Activated CD8-positive, alpha-beta T cell treated with anti-CD3 and anti-CD28 coated beads for 36 hours (primary cell): ENCODE results near the gene ITPKA. TPM values are rescaled to one million over a fixed set of nuclear protein-coding genes. Genes with fewer than 3 reads are reported as not detected.

Experiments
- ATAC-seq: fragments of 200-7000 bp; cut with Tn5 transposase; one replicate; pipeline ENCODE4 v1.10.0; 2021; ENCODE audit warnings: mild to moderate bottlenecking, moderate library complexity
- CTCF ChIA-PET: fragments of 350-600 bp; sonication (Branson Sonifier 250); formaldehyde crosslinking; loops from one replicate; lab custom pipeline; 2021; ENCODE audit warnings: antibody characterized with exemption; lab: Charles Lee
- POLR2A ChIA-PET: fragments of 350-600 bp; sonication (Branson Sonifier 250); formaldehyde crosslinking; loops from one replicate; lab custom pipeline; 2021; ENCODE audit warnings: antibody characterized with exemption; lab: Charles Lee
- DNase-seq: peaks from one replicate; pipeline ENCODE4 v3.0.0-alpha.2; 2020
- H3K27ac Mint-ChIP-seq: one replicate; pipeline ENCODE4 v1.8.0; 2021; ENCODE audit warnings: mild to moderate bottlenecking, mixed read lengths
- H3K27me3 Mint-ChIP-seq: one replicate; pipeline ENCODE4 v1.8.0; 2021; ENCODE audit warnings: mixed read lengths
- H3K36me3 Mint-ChIP-seq: one replicate; pipeline ENCODE4 v1.8.0; 2021; ENCODE audit warnings: low read depth, mixed read lengths
- H3K4me1 Mint-ChIP-seq: one replicate; pipeline ENCODE4 v1.8.0; 2021; ENCODE audit warnings: low read depth, mixed read lengths
- H3K4me3 Mint-ChIP-seq: one replicate; pipeline ENCODE4 v1.8.0; 2021; ENCODE audit warnings: mild to moderate bottlenecking, moderate library complexity, mixed read lengths
- H3K9me3 Mint-ChIP-seq: one replicate; pipeline ENCODE4 v1.8.0; 2021; ENCODE audit warnings: mixed read lengths
- CTCF ChIP-seq: fragments of 200-600 bp; IDR thresholded peaks from one replicate; pipeline ENCODE4 v1.8.0; 2022; ENCODE audit warnings: antibody characterized with exemption, mild to moderate bottlenecking
- intact Hi-C: fragments of 100-400 bp; cut with micrococcal nuclease; formaldehyde crosslinking; loops from one replicate; pipeline ENCODE4 v1.10.0; 2022
- total RNA-seq, 2 experiments: library from RNA; stranded (reverse); gene quantifications; one replicate each; pipeline ENCODE4 v1.2.3, GENCODE V29; 2021

ITPKA gene
- total RNA-seq, 2 experiments from 2014 or later, result 4.7 to 6.1 TPM

- DNase-seq, result no peak
- Mint-ChIP-seq H3K27ac (no peak overlapping the region), H3K36me3 (no peaks in the 10 kb centered on the region), H3K9me3 (no peaks in the 10 kb centered on the region), H3K27me3 (peaks cover 71% of the 10 kb centered on the region), H3K4me1 (peaks cover 20% of the 10 kb centered on the region), H3K4me3 (no peak overlapping the region)
- intact Hi-C loops, result no loop called here
- CTCF ChIA-PET, result interaction anchor here (4.7 kb wide), 1 partner anchor 33 kb away, joined by 20 read pairs; no protein-coding TSS in a partner anchor
- TF ChIP-seq CTCF, result no peak
- POLR2A ChIA-PET, result interaction anchor here (1.5 kb wide), 1 partner anchor 20 kb away, joined by 3 read pairs; no protein-coding TSS in a partner anchor
- no peak for ATAC-seq
Measured at GRCh38 chr15:41498657-41499056, 5.0 kb downstream of the ITPKA start.

- ATAC-seq, result no peak
- ChIA-PET POLR2A (interaction anchor here (0.6 to 1.5 kb wide), 2 partner anchors 20 to 78 kb away, joined by 3 read pairs; no protein-coding TSS in a partner anchor), CTCF (interaction anchor here (4.7 kb wide), 1 partner anchor 33 kb away, joined by 20 read pairs; no protein-coding TSS in a partner anchor)
- peaks cover 20% of the 10 kb centered on the region for H3K4me1 Mint-ChIP-seq
- H3K27me3 Mint-ChIP-seq, result peaks cover 70% of the 10 kb centered on the region
- DNase-seq, result no peak
- no peaks in the 10 kb centered on the region for H3K36me3 Mint-ChIP-seq
- no peak overlapping the region for H3K27ac Mint-ChIP-seq
- intact Hi-C loops, result no loop called here
- H3K9me3 Mint-ChIP-seq, result no peaks in the 10 kb centered on the region
- no peak overlapping the region for H3K4me3 Mint-ChIP-seq
- TF ChIP-seq CTCF, result no peak
Measured at GRCh38 chr15:41499109-41499851, 5.6 kb downstream of the ITPKA start.

GRCh38 chr15:41501191-41501917 is 7.7 kb downstream of the ITPKA start:
- Mint-ChIP-seq H3K36me3 (no peaks in the 10 kb centered on the region), H3K4me3 (peak overlapping the region; percentile 58), H3K27me3 (peaks cover 70% of the 10 kb centered on the region), H3K9me3 (no peaks in the 10 kb centered on the region), H3K4me1 (peaks cover 17% of the 10 kb centered on the region), H3K27ac (no peak overlapping the region)
- ChIA-PET POLR2A (interaction anchor here (0.5 kb wide), 1 partner anchor 56 kb away, joined by 4 read pairs; no protein-coding TSS in a partner anchor), CTCF (interaction anchor here (3.8 kb wide), 1 partner anchor 35 kb away, joined by 23 read pairs; no protein-coding TSS in a partner anchor)
- ATAC-seq, result peak; percentile 50
- no peak for TF ChIP-seq CTCF
- DNase-seq, result peak; percentile 53
- intact Hi-C loops, result no loop called here

DNA sequence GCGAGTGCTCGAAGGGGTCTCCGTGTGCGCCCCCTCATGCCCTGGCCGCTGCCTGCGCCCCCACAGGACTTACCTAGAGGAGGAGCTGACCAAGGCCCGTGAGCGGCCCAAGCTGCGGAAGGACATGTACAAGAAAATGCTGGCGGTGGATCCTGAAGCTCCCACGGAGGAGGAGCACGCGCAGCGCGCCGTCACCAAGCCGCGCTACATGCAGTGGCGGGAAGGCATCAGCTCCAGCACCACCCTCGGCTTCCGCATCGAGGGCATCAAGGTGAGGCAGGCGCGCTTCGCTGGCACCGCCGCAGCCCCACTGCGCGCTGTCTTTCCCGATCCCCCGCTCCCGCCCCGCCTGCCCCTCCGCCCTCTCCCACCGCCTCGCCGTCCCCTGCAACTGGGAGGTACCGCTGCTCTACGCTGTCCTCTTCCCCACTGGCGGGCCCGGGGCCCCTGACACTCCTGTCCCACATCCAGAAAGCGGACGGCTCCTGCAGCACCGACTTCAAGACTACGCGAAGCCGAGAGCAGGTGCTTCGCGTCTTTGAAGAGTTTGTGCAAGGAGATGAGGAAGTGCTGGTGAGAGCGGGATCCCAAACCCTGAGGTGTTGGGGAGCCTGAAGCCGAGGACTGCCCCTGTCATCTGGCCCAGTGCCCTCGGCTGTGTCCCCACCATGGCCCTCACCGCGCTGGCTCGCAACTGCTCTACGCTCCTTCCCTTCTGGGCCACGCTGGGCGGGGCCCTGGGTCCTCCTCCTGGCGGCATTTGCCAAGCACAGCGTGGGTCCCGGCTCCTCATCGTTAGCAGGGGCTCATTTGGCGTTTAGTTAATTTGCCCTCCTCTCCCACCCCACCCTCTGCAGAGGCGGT is 8.5 kb downstream of the ITPKA start:
- TF ChIP-seq CTCF, result no peak
- POLR2A ChIA-PET, result no interaction called here
- Mint-ChIP-seq H3K27me3 (peaks cover 62% of the 10 kb centered on the region), H3K27ac (no peak overlapping the region), H3K36me3 (no peaks in the 10 kb centered on the region), H3K9me3 (no peaks in the 10 kb centered on the region), H3K4me3 (peak overlapping the region; percentile 46), H3K4me1 (peaks cover 17% of the 10 kb centered on the region)
- intact Hi-C loops, result no loop called here
- CTCF ChIA-PET, result interaction anchor here (3.8 kb wide), 1 partner anchor 36 kb away, joined by 23 read pairs; no protein-coding TSS in a partner anchor
- ATAC-seq (peak; percentile 61), DNase-seq (peak; percentile 54)
